SU-DHL-6 (cell line): ENCODE measurements around the gene STK32C.
"Not testable (repeated sequence)": the region's sequence is repeated elsewhere in the genome, so short reads cannot be mapped to it uniquely, and the experiment has no call there.

Experiments
- H2AFZ ChIP-seq: fragments of 200-600 bp; sonication (generic); 2 replicates; pipeline ENCODE4 v1.6.1; 2014; ENCODE audit warnings: low read depth, mild to moderate bottlenecking, moderate library complexity, mixed read lengths, antibody characterized with exemption, low read length; ENCODE audit not compliant: severe bottlenecking
- H3F3A ChIP-seq: fragments of 200-600 bp; shearing (Covaris generic); 2 replicates; pipeline ENCODE4 v1.6.0; 2016; ENCODE audit warnings: antibody characterized with exemption, mild to moderate bottlenecking; ENCODE audit not compliant: insufficient read depth
- H3K27ac ChIP-seq: fragments of 200-600 bp; sonication (generic); 2 replicates; pipeline ENCODE4 v1.5.1; 2016; ENCODE audit warnings: low read depth, mild to moderate bottlenecking, low read length, moderate library complexity, mixed read lengths
- H3K27me3 ChIP-seq: fragments of 200-600 bp; sonication (generic), shearing (Covaris generic); 2 replicates; pipeline ENCODE4 v1.6.0; 2014; ENCODE audit warnings: mild to moderate bottlenecking, low read length
- H3K36me3 ChIP-seq: fragments of 200-600 bp; sonication (generic); 2 replicates; pipeline ENCODE4 v1.6.1; 2014; ENCODE audit warnings: mild to moderate bottlenecking, low read length, mixed read lengths
- H3K4me2 ChIP-seq: fragments of 300-600, 200-600 bp; shearing (Covaris generic), sonication (generic); 2 replicates; pipeline ENCODE4 v1.6.0; 2014; ENCODE audit warnings: low read length, low read depth, mild to moderate bottlenecking; ENCODE audit not compliant: poor library complexity, severe bottlenecking
- H3K4me3 ChIP-seq: fragments of 200-600 bp; sonication (generic); 2 replicates; pipeline ENCODE4 v1.5.1; 2014; ENCODE audit warnings: antibody characterized with exemption, low read length, mild to moderate bottlenecking, mixed read lengths; ENCODE audit not compliant: insufficient read depth, poor library complexity, severe bottlenecking
- H3K79me2 ChIP-seq: fragments of 200-600 bp; sonication (generic); 2 replicates; pipeline ENCODE4 v1.6.1; 2014; ENCODE audit warnings: mild to moderate bottlenecking, low read length, moderate library complexity; ENCODE audit not compliant: insufficient read depth
- H3K9ac ChIP-seq: fragments of 200-600 bp; sonication (generic); 2 replicates; pipeline ENCODE4 v1.7.0; 2014; ENCODE audit warnings: mild to moderate bottlenecking, low read length
- H3K9me2 ChIP-seq: fragments of 200-600 bp; sonication (generic); replicated peaks from 2 replicates; pipeline ENCODE4 v1.6.1; 2014; ENCODE audit warnings: low read length; ENCODE audit not compliant: insufficient read depth
- H3K9me3 ChIP-seq: fragments of 200-600 bp; sonication (generic); 2 replicates; pipeline ENCODE4 v1.6.1; 2014; ENCODE audit warnings: low read length, mixed read lengths; ENCODE audit not compliant: insufficient read depth
- H4K20me1 ChIP-seq: fragments of 200-600 bp; sonication (generic); 2 replicates; pipeline ENCODE4 v1.6.1; 2014; ENCODE audit warnings: low read depth, mild to moderate bottlenecking, antibody characterized with exemption, low read length, moderate library complexity, mixed read lengths
- CTCF ChIP-seq: fragments of 200-600 bp; sonication (generic); IDR thresholded peaks from one replicate; pipeline ENCODE4 v1.5.1; 2017; ENCODE audit warnings: antibody characterized with exemption, mild to moderate bottlenecking, low read length, moderate library complexity; ENCODE audit not compliant: insufficient read depth, poor library complexity, severe bottlenecking
- EZH2phosphoT487 ChIP-seq: fragments of 200-600 bp; sonication (generic), shearing (Covaris generic); conservative IDR thresholded peaks from 2 replicates; pipeline ENCODE4 v1.6.1; 2018; ENCODE audit warnings: mild to moderate bottlenecking, antibody characterized with exemption, low read length, moderate library complexity, mixed read lengths

STK32C gene

GRCh38 chr10:132296666-132297443 lies 10.9 kb downstream of the STK32C start:
- Histone ChIP-seq H3K4me3 (no peak overlapping the region), H4K20me1 (no peaks in the 10 kb centered on the region), H3K4me2 (no peak overlapping the region)

GRCh38 chr10:132295481-132295880 lies 12.3 kb downstream of the STK32C start:
- not testable (repeated sequence) for H3F3A ChIP-seq, H3K79me2 ChIP-seq, H2AFZ ChIP-seq, H3K4me2 ChIP-seq, H3K4me3 ChIP-seq, H3K9ac ChIP-seq, H3K36me3 ChIP-seq, H3K27ac ChIP-seq, H4K20me1 ChIP-seq, H3K27me3 ChIP-seq, H3K9me3 ChIP-seq, H3K9me2 ChIP-seq

More at GRCh38 chr10:132296666-132297443, 10.9 kb downstream of the STK32C start:
- no peaks in the 10 kb centered on the region for H3K27me3 ChIP-seq
- no peak overlapping the region for H3K9ac ChIP-seq
- H3F3A ChIP-seq: no peaks in the 10 kb centered on the region
- no peaks in the 10 kb centered on the region for H3K36me3 ChIP-seq
- no peaks in the 10 kb centered on the region for H3K9me2 ChIP-seq
- TF ChIP-seq CTCF (no peak), EZH2phosphoT487 (no peak)
- H3K9me3 ChIP-seq: no peaks in the 10 kb centered on the region
- H3K27ac ChIP-seq: no peak overlapping the region
- no peak overlapping the region for H2AFZ ChIP-seq
- no peaks in the 10 kb centered on the region for H3K79me2 ChIP-seq

DNA sequence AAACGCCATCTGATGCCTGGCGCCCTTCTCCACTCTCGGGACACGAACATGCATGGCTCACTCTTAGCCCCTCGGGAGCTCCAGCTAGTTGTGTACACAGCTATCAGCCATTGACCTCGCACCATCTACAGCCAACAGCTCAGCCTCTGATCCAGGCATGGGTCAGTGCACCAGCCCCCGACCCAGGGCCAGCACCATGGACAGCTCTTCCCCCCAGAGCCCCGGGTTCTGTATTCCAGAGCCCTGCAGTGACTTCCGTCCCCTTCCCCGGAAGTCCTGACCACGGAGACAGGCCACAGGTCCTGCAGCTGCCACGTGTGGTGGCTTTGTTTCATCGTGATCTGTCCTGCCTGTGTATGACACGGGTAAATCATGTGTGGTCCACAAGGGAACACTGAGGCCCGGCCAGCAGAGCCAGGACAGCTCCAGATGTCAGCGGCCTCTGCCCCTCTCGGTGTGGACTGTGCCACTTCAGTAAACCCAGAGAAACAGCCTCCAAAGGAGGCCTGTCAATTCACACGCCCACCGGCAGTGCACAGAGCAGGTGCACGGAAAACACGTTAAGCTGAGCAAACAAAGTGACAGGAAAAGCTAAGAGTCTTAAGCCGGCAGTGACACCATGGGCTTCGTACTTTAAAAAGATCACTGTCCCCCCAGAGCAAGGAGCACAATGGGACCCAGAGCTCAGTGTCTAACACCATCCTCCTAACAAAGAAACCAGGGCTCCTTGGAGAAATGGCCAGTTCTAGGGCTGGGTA lies 13.0 kb downstream of the STK32C start:
- H4K20me1 ChIP-seq: no peaks in the 10 kb centered on the region
- no peaks in the 10 kb centered on the region for H3K36me3 ChIP-seq
- no peaks in the 10 kb centered on the region for H3K27me3 ChIP-seq
- no peaks in the 10 kb centered on the region for H3K79me2 ChIP-seq
- no peaks in the 10 kb centered on the region for H3K9me3 ChIP-seq
- H3K9me2 ChIP-seq: no peaks in the 10 kb centered on the region
- H3K9ac ChIP-seq: no peak overlapping the region
- H3F3A ChIP-seq: no peaks in the 10 kb centered on the region
- TF ChIP-seq EZH2phosphoT487 (no peak), CTCF (no peak)
- H3K4me3 ChIP-seq: no peak overlapping the region
- H3K27ac ChIP-seq: no peak overlapping the region
- H3K4me2 ChIP-seq: no peak overlapping the region
- H2AFZ ChIP-seq: no peak overlapping the region
